ES-I3 (cell line): ENCODE measurements around the gene PBX3.

ENCODE experiments used
- H3K36me3 ChIP-seq: 2 replicates; pipeline ENCODE4 v1.6.1; 2013; ENCODE audit warnings: mild to moderate bottlenecking, low read length, control low read depth, moderate library complexity; ENCODE audit not compliant: insufficient read depth
- H3K4me1 ChIP-seq: 2 replicates; pipeline ENCODE4 v1.6.1; 2013; ENCODE audit warnings: mild to moderate bottlenecking, control low read depth, low read length; ENCODE audit not compliant: insufficient read depth
- H3K9ac ChIP-seq: 2 replicates; pipeline ENCODE4 v1.6.1; 2013; ENCODE audit warnings: low read depth, mild to moderate bottlenecking, low read length, moderate library complexity
- H3K9me3 ChIP-seq: 2 replicates; pipeline ENCODE4 v1.6.1; 2013; ENCODE audit warnings: mild to moderate bottlenecking, low read length, moderate library complexity; ENCODE audit not compliant: control insufficient read depth, insufficient read depth

PBX3 gene

GRCh38 chr9:125982798-125983406 is 235.7 kb downstream of the PBX3 start:
- H3K9me3 ChIP-seq: peaks cover 5% of the 10 kb centered on the region; the same call in 1 of the 2 replicates
- no peak overlapping the region for H3K9ac ChIP-seq

GRCh38 chr9:125983681-125984080 is 236.5 kb downstream of the PBX3 start:
- H3K9me3 ChIP-seq: peaks cover 3% of the 10 kb centered on the region; the same call in 1 of the 2 replicates
- H3K36me3 ChIP-seq: no peaks in the 10 kb centered on the region
- no peak overlapping the region for H3K9ac ChIP-seq
- H3K4me1 ChIP-seq: no peaks in the 10 kb centered on the region

More at GRCh38 chr9:125982798-125983406, 235.7 kb downstream of the PBX3 start:
- Histone ChIP-seq H3K36me3 (no peaks in the 10 kb centered on the region), H3K4me1 (no peaks in the 10 kb centered on the region)

GRCh38 chr9:125984461-125984860 is 237.3 kb downstream of the PBX3 start:
- Histone ChIP-seq H3K9me3 (no peaks in the 10 kb centered on the region; the same call in 1 of the 2 replicates), H3K36me3 (no peaks in the 10 kb centered on the region), H3K4me1 (no peaks in the 10 kb centered on the region), H3K9ac (no peak overlapping the region)

- Histone ChIP-seq H3K4me1 (no peaks in the 10 kb centered on the region), H3K9me3 (no peaks in the 10 kb centered on the region), H3K9ac (no peak overlapping the region), H3K36me3 (no peaks in the 10 kb centered on the region)
Measured at GRCh38 chr9:125985142-125985997, 238.2 kb downstream of the PBX3 start.

- Histone ChIP-seq H3K9ac (no peak overlapping the region), H3K4me1 (no peaks in the 10 kb centered on the region), H3K36me3 (no peaks in the 10 kb centered on the region), H3K9me3 (no peaks in the 10 kb centered on the region)
Measured at GRCh38 chr9:125985998-125986655, 239.0 kb downstream of the PBX3 start.

GRCh38 chr9:125986966-125987365 is 239.8 kb downstream of the PBX3 start:
- H3K36me3 ChIP-seq: no peaks in the 10 kb centered on the region
- H3K9me3 ChIP-seq: no peaks in the 10 kb centered on the region
- H3K4me1 ChIP-seq: no peaks in the 10 kb centered on the region
- H3K9ac ChIP-seq: no peak overlapping the region

- Histone ChIP-seq H3K9ac (no peak overlapping the region), H3K36me3 (no peaks in the 10 kb centered on the region), H3K9me3 (no peaks in the 10 kb centered on the region), H3K4me1 (no peaks in the 10 kb centered on the region)
Measured at GRCh38 chr9:125987420-125987819, 240.2 kb downstream of the PBX3 start.

GRCh38 chr9:125988479-125989050 is 241.4 kb downstream of the PBX3 start:
- no peak overlapping the region for H3K9ac ChIP-seq
- H3K4me1 ChIP-seq: no peaks in the 10 kb centered on the region
- no peaks in the 10 kb centered on the region for H3K36me3 ChIP-seq
- H3K9me3 ChIP-seq: no peaks in the 10 kb centered on the region

GRCh38 chr9:125989090-125989501 is 241.9 kb downstream of the PBX3 start:
- H3K4me1 ChIP-seq: no peaks in the 10 kb centered on the region
- H3K36me3 ChIP-seq: no peaks in the 10 kb centered on the region
- H3K9ac ChIP-seq: no peak overlapping the region
- no peaks in the 10 kb centered on the region for H3K9me3 ChIP-seq

GRCh38 chr9:125989524-125990180 is 242.5 kb downstream of the PBX3 start:
- Histone ChIP-seq H3K4me1 (no peaks in the 10 kb centered on the region), H3K9ac (no peak overlapping the region), H3K9me3 (no peaks in the 10 kb centered on the region), H3K36me3 (no peaks in the 10 kb centered on the region)

GRCh38 chr9:125990186-125990792 is 243.1 kb downstream of the PBX3 start:
- H3K4me1 ChIP-seq: no peaks in the 10 kb centered on the region
- no peak overlapping the region for H3K9ac ChIP-seq
- H3K9me3 ChIP-seq: no peaks in the 10 kb centered on the region
- H3K36me3 ChIP-seq: no peaks in the 10 kb centered on the region

- no peak overlapping the region for H3K9ac ChIP-seq
- no peaks in the 10 kb centered on the region for H3K4me1 ChIP-seq
- no peaks in the 10 kb centered on the region for H3K9me3 ChIP-seq
- H3K36me3 ChIP-seq: no peaks in the 10 kb centered on the region
Measured at GRCh38 chr9:125990793-125991220, 243.6 kb downstream of the PBX3 start.

GRCh38 chr9:125991886-125992529 is 244.8 kb downstream of the PBX3 start:
- Histone ChIP-seq H3K9ac (no peak overlapping the region), H3K9me3 (no peaks in the 10 kb centered on the region), H3K4me1 (no peaks in the 10 kb centered on the region), H3K36me3 (no peaks in the 10 kb centered on the region)
